Esophagus muscularis mucosa (tissue), 4 donors: Measurements from ENCODE around the gene WDFY3.

Experiments
- EP300 ChIP-seq: sonication (generic); formaldehyde crosslinking; IDR thresholded peaks from one replicate; pipeline ENCODE4 v1.6.1; 2017; ENCODE audit warnings: antibody characterized with exemption
- POLR2A ChIP-seq: fragments of 450-650 bp; IDR thresholded peaks from one replicate; pipeline ENCODE4 v1.6.1; 2017; ENCODE audit warnings: antibody characterized with exemption, moderate library complexity, mild to moderate bottlenecking, low read depth
- TF ChIP-seq, protein P1 (sequence below), 3 experiments: fragments of 200-600 bp in 2 of 3; fragments of 450-650 bp in 1 of 3; sonication (generic) in 2 of 3; IDR thresholded peaks; one replicate each; pipeline ENCODE4 v1.5.1; 2017 to 2019; ENCODE audit warnings: antibody characterized with exemption in 3 of 3, mild to moderate bottlenecking in 2 of 3, moderate library complexity in 1 of 3

DNA sequence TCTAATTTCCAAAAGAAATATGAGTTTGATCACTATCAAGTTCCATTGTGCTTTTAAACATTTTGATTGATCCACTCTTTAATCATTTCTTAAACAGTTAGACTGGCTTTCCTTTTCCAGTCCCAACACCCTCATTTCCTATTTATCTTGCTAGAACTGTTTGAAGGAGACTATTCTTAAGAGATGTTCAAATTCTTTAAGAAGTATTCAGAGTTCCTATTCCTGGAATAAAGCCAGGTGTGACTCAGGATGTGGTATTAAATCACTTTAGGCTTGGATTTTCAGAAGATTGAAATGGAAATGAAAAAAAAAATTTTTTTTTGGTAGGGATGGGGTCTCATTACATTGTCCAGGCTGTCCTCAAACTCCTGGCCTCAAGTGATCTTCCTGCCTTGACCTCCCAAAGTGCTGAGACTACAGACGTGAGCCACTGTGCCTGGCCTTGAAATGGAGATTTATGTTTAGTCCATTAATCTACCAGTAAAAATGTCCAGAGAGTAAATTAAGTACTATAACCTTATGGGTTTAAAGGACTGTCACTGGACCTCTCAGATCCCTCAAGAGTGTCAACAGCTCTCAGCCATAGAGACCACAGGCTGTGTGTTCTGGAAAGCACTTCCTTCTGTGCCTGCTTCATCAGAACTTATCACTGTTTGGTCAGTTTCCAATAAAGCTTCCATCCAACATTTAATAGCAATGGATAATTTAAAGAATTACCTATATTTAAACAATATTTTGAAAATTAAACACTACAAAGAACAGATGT, 292.8 kb downstream of the WDFY3 start:
- TF ChIP-seq EP300 (no peak), POLR2A (no peak)
- TF ChIP-seq, protein P1, sequence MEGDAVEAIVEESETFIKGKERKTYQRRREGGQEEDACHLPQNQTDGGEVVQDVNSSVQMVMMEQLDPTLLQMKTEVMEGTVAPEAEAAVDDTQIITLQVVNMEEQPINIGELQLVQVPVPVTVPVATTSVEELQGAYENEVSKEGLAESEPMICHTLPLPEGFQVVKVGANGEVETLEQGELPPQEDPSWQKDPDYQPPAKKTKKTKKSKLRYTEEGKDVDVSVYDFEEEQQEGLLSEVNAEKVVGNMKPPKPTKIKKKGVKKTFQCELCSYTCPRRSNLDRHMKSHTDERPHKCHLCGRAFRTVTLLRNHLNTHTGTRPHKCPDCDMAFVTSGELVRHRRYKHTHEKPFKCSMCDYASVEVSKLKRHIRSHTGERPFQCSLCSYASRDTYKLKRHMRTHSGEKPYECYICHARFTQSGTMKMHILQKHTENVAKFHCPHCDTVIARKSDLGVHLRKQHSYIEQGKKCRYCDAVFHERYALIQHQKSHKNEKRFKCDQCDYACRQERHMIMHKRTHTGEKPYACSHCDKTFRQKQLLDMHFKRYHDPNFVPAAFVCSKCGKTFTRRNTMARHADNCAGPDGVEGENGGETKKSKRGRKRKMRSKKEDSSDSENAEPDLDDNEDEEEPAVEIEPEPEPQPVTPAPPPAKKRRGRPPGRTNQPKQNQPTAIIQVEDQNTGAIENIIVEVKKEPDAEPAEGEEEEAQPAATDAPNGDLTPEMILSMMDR (IDR thresholded peaks at IDR 0.05): no peak
